GM19193 (cell line): ENCODE data around the gene LCMT1.

Experiments used
- POLR2A ChIP-seq: IDR thresholded peaks from 4 replicates; pipeline ENCODE4 v1.6.1; 2011; ENCODE audit not compliant: insufficient read depth, insufficient read length; ENCODE audit errors: extremely low read depth

LCMT1 gene

GRCh38 chr16:25161753-25162367 is 50.3 kb downstream of the LCMT1 start:
- no peak for TF ChIP-seq POLR2A

- no peak for TF ChIP-seq POLR2A
Observed at GRCh38 chr16:25163683-25164082, 52.1 kb downstream of the LCMT1 start.

GRCh38 chr16:25165284-25165683 is 53.7 kb downstream of the LCMT1 start:
- no peak for TF ChIP-seq POLR2A

- TF ChIP-seq POLR2A = no peak
Observed at GRCh38 chr16:25171390-25171789, 59.8 kb downstream of the LCMT1 start.

GRCh38 chr16:25172831-25173230 is 61.3 kb downstream of the LCMT1 start:
- TF ChIP-seq POLR2A = no peak

- TF ChIP-seq POLR2A = no peak
Observed at GRCh38 chr16:25174285-25174684, 62.7 kb downstream of the LCMT1 start.

- TF ChIP-seq POLR2A = no peak
Observed at GRCh38 chr16:25176136-25176535, 64.6 kb downstream of the LCMT1 start.

GRCh38 chr16:25177512-25177830 is 65.9 kb downstream of the LCMT1 start:
- TF ChIP-seq POLR2A = no peak

- no peak for TF ChIP-seq POLR2A
Observed at GRCh38 chr16:25177831-25178688, 66.5 kb downstream of the LCMT1 start.

- TF ChIP-seq POLR2A = no peak
Observed at GRCh38 chr16:25184771-25185170, 73.2 kb downstream of the LCMT1 start.

- TF ChIP-seq POLR2A = no peak
Observed at GRCh38 chr16:25187491-25187795, 75.9 kb downstream of the LCMT1 start.

- TF ChIP-seq POLR2A = no peak
Observed at GRCh38 chr16:25189305-25189704, 77.8 kb downstream of the LCMT1 start.

- no peak for TF ChIP-seq POLR2A
Observed at GRCh38 chr16:25192096-25192495, 80.6 kb downstream of the LCMT1 start.

GRCh38 chr16:25194273-25194878 is 82.8 kb downstream of the LCMT1 start:
- no peak for TF ChIP-seq POLR2A

- no peak for TF ChIP-seq POLR2A
Observed at GRCh38 chr16:25198021-25198420, 86.5 kb downstream of the LCMT1 start.

GRCh38 chr16:25199457-25199856 is 87.9 kb downstream of the LCMT1 start:
- TF ChIP-seq POLR2A = no peak
